Lung (tissue), 12 donors: ENCODE results near the gene DCLK1. TPM values are rescaled to one million over a fixed set of nuclear protein-coding genes. Genes with fewer than 3 reads are reported as not detected.
A peak's percentile ranks its signal among the peaks of the same experiment; 100 is the strongest.

Experiments used
- ATAC-seq: fragments of 200-7000 bp; cut with Tn5 transposase; one replicate; pipeline ENCODE4 v1.9.1; 2020; ENCODE audit warnings: moderate number of reproducible peaks; ENCODE audit not compliant: insufficient read depth, low FRiP score
- DNase-seq, 3 donors: peaks; one replicate each; pipeline ENCODE4 v3.0.0-alpha.2; 2013 to 2017
- H3K27ac ChIP-seq, 2 donors: one replicate each; pipeline ENCODE4 v1.5.1; 2013; ENCODE audit warnings: mild to moderate bottlenecking in 2 of 2, moderate library complexity in 2 of 2, control low read depth in 1 of 2, inconsistent platforms in 1 of 2, low read depth in 1 of 2, low read length in 1 of 2
- H3K27me3 ChIP-seq, 3 donors: one replicate each; pipeline ENCODE4 v1.5.1; 2013; ENCODE audit warnings: low read length in 2 of 3; ENCODE audit not compliant: control insufficient read depth in 3 of 3, insufficient read depth in 3 of 3
- H3K36me3 ChIP-seq, 4 donors: one replicate each; pipeline ENCODE4 v1.5.1; 2013; ENCODE audit warnings: low read length in 4 of 4, mild to moderate bottlenecking in 1 of 4, moderate library complexity in 1 of 4; ENCODE audit not compliant: control insufficient read depth in 4 of 4, insufficient read depth in 4 of 4
- H3K4me1 ChIP-seq, 5 donors: one replicate each; pipeline ENCODE4 v1.5.1; 2013; ENCODE audit warnings: low read length in 5 of 5, mild to moderate bottlenecking in 2 of 5, moderate library complexity in 1 of 5; ENCODE audit not compliant: control insufficient read depth in 5 of 5, insufficient read depth in 5 of 5
- H3K4me3 ChIP-seq: one replicate; pipeline ENCODE4 v1.5.1; 2013; ENCODE audit warnings: mild to moderate bottlenecking, control low read depth, moderate library complexity
- H3K9ac ChIP-seq, 2 donors: one replicate each; pipeline ENCODE4 v1.5.1; 2013; ENCODE audit warnings: low read length in 2 of 2, control low read depth in 1 of 2; ENCODE audit not compliant: insufficient read depth in 1 of 2
- H3K9me3 ChIP-seq, 4 donors: one replicate each; pipeline ENCODE4 v1.5.1; 2013; ENCODE audit warnings: low read length in 3 of 4, mild to moderate bottlenecking in 1 of 4, moderate library complexity in 1 of 4; ENCODE audit not compliant: control insufficient read depth in 4 of 4, insufficient read depth in 3 of 4
- CTCF ChIP-seq: IDR thresholded peaks from 2 replicates; pipeline ENCODE4 v1.5.1; 2012; ENCODE audit warnings: mild to moderate bottlenecking; ENCODE audit errors: control extremely low read depth, extremely low read depth
- WGBS, 2 donors: extraction: QIAGEN DNeasy Blood & Tissue Kit; methylation state at CpG; one replicate each; pipeline ENCODE4 v1.1.7; 2013; 5-methylcytosine and 5-hydroxymethylcytosine counted together
- polyA plus RNA-seq, 2 donors: library from polyadenylated mRNA; stranded (reverse); fragments of 200-250 nt; gene quantifications; one replicate each; pipeline ENCODE4 v1.2.1, GENCODE V29; 2013
- total RNA-seq, 2 donors: library from RNA; depleted of rRNA in 1 of 2; stranded (reverse); fragments of >200 nt in 1 of 2; gene quantifications; one replicate each; pipeline ENCODE4 v1.2.1, GENCODE V29; 2014 to 2021
- donor health status: control.
- donor health status: control.
- donor health status: Bipolar disorder and iron deficiency.
- donor health status: healthy.
- donor health status: DM: yes; HTN: yes; CAD: no.

DCLK1 gene
- total and polyA plus RNA-seq, 4 donors: 1.2 to 23.5 (median 7.0) TPM

- Histone ChIP-seq H3K27ac (no peak overlapping the region), H3K9me3 (no peaks in the 10 kb centered on the region), H3K4me3 (no peak overlapping the region), H3K4me1 (peaks cover 0 to 3% (median 0%) of the 10 kb centered on the region in 5 donors), H3K9ac (no peak overlapping the region), H3K27me3 (no peaks in the 10 kb centered on the region), H3K36me3 (no peaks in the 10 kb centered on the region)
- 79 to 80% methylated on average over 2 of the region's 2 CpGs for WGBS, 2 donors
- no peak for TF ChIP-seq CTCF
- DNase-seq (no peak), ATAC-seq (no peak)
Measured at GRCh38 chr13:36082396-36082795, 48.8 kb downstream of the DCLK1 start.

GRCh38 chr13:36076211-36076610 lies 55.0 kb downstream of the DCLK1 start:
- H3K9me3 ChIP-seq: no peaks in the 10 kb centered on the region
- no peak overlapping the region for H3K9ac ChIP-seq
- H3K4me1 ChIP-seq: no peaks in the 10 kb centered on the region
- H3K36me3 ChIP-seq: no peaks in the 10 kb centered on the region
- H3K27me3 ChIP-seq: no peaks in the 10 kb centered on the region
- H3K27ac ChIP-seq: no peak overlapping the region
- ATAC-seq (no peak), DNase-seq (no peak)
- no peak overlapping the region for H3K4me3 ChIP-seq
- TF ChIP-seq CTCF: no peak

GRCh38 chr13:36074659-36075058 lies 56.5 kb downstream of the DCLK1 start:
- ATAC-seq: no peak
- WGBS, 2 donors: 52 to 69% methylated on average over 3 of the region's 3 CpGs
- Histone ChIP-seq H3K27me3 (no peaks in the 10 kb centered on the region), H3K36me3 (no peaks in the 10 kb centered on the region), H3K9me3 (no peaks in the 10 kb centered on the region), H3K4me1 (no peaks in the 10 kb centered on the region), H3K4me3 (no peak overlapping the region), H3K9ac (no peak overlapping the region), H3K27ac (no peak overlapping the region)
- TF ChIP-seq CTCF: no peak
- peak; percentile 46 to 72 (median 65) for DNase-seq
